Bronchial epithelial cell (primary cell): ENCODE results near the gene TBC1D12. TPM values are rescaled to one million over a fixed set of nuclear protein-coding genes. Genes with fewer than 3 reads are reported as not detected.

Experiments
- DNase-seq: peaks from one replicate; pipeline ENCODE4 v3.0.0-alpha.2; 2010; ENCODE audit warnings: low read depth
- FAIRE-seq: peaks from 2 replicates; lab custom pipeline; 2011; peaks lifted over from hg19 to GRCh38; lab: Jason Lieb, UNC
- H3K27me3 ChIP-seq: 2 replicates; pipeline ENCODE4 v1.5.1; 2011; ENCODE audit warnings: low read length; ENCODE audit not compliant: control insufficient read depth, insufficient read depth
- H3K36me3 ChIP-seq: 2 replicates; pipeline ENCODE4 v1.5.1; 2011; ENCODE audit warnings: low read length; ENCODE audit not compliant: control insufficient read depth, insufficient read depth
- H3K4me3 ChIP-seq: 2 replicates; pipeline ENCODE4 v1.5.1; 2011; ENCODE audit warnings: mild to moderate bottlenecking, low read depth, low read length, control low read depth
- total RNA-seq: library from RNA; depleted of rRNA; stranded (reverse); fragments of >200 nt; gene quantifications from 2 replicates; pipeline ENCODE4 v1.2.1, GENCODE V29; 2014
- TF ChIP-seq, protein P1 (sequence below): IDR thresholded peaks from 2 replicates; pipeline ENCODE4 v1.5.1; 2011; ENCODE audit warnings: mild to moderate bottlenecking, moderate library complexity, low read length, control low read depth, inconsistent platforms; ENCODE audit not compliant: insufficient read depth, severe bottlenecking

The TBC1D12 gene
- total RNA-seq, 1 donor from 2014 or later = 10.8 TPM

GRCh38 chr10:94487575-94487974 is 85.2 kb downstream of the TBC1D12 start:
- DNase-seq = no peak
- H3K27me3 ChIP-seq = no peaks in the 10 kb centered on the region
- H3K4me3 ChIP-seq = no peak overlapping the region
- TF ChIP-seq, protein P1, sequence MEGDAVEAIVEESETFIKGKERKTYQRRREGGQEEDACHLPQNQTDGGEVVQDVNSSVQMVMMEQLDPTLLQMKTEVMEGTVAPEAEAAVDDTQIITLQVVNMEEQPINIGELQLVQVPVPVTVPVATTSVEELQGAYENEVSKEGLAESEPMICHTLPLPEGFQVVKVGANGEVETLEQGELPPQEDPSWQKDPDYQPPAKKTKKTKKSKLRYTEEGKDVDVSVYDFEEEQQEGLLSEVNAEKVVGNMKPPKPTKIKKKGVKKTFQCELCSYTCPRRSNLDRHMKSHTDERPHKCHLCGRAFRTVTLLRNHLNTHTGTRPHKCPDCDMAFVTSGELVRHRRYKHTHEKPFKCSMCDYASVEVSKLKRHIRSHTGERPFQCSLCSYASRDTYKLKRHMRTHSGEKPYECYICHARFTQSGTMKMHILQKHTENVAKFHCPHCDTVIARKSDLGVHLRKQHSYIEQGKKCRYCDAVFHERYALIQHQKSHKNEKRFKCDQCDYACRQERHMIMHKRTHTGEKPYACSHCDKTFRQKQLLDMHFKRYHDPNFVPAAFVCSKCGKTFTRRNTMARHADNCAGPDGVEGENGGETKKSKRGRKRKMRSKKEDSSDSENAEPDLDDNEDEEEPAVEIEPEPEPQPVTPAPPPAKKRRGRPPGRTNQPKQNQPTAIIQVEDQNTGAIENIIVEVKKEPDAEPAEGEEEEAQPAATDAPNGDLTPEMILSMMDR = no peak
- no peaks in the 10 kb centered on the region for H3K36me3 ChIP-seq
- no peak for FAIRE-seq

- Histone ChIP-seq H3K36me3 (no peaks in the 10 kb centered on the region), H3K4me3 (no peak overlapping the region), H3K27me3 (no peaks in the 10 kb centered on the region)
- TF ChIP-seq, protein P1 = no peak
- DNase-seq (no peak), FAIRE-seq (no peak)
Observed at GRCh38 chr10:94489107-94489506, 86.8 kb downstream of the TBC1D12 start.

GRCh38 chr10:94489976-94490788 is 87.8 kb downstream of the TBC1D12 start:
- Histone ChIP-seq H3K4me3 (no peak overlapping the region), H3K36me3 (no peaks in the 10 kb centered on the region), H3K27me3 (no peaks in the 10 kb centered on the region)
- FAIRE-seq (no peak), DNase-seq (no peak)
- TF ChIP-seq, protein P1 = no peak

DNA sequence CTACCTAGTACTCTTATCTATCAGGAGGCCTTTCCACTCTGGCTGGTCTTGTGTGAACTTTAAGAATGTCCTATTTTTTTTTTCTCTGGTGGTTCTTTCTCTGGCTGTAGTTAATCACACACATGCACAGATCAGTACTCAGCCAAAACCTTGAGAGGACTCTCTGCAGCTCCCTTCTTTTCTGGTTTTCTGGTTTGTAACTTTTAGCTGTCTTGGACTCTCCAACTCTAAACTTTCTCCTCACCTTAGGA is 88.4 kb downstream of the TBC1D12 start:
- Histone ChIP-seq H3K27me3 (no peaks in the 10 kb centered on the region), H3K36me3 (no peaks in the 10 kb centered on the region), H3K4me3 (no peak overlapping the region)
- no peak for FAIRE-seq
- DNase-seq = no peak
- TF ChIP-seq, protein P1 = no peak

- Histone ChIP-seq H3K4me3 (no peak overlapping the region), H3K36me3 (no peaks in the 10 kb centered on the region), H3K27me3 (no peaks in the 10 kb centered on the region)
- TF ChIP-seq, protein P1 = no peak
- no peak for DNase-seq
- no peak for FAIRE-seq
Observed at GRCh38 chr10:94493463-94493862, 91.1 kb downstream of the TBC1D12 start.

- H3K4me3 ChIP-seq = no peak overlapping the region
- no peak for DNase-seq
- TF ChIP-seq, protein P1 = no peak
- no peak for FAIRE-seq
- no peaks in the 10 kb centered on the region for H3K27me3 ChIP-seq
- H3K36me3 ChIP-seq = no peaks in the 10 kb centered on the region
Observed at GRCh38 chr10:94496010-94496409, 93.7 kb downstream of the TBC1D12 start.
